BJ (cell line): ENCODE measurements around the gene RFLNA. TPM values are rescaled to one million over a fixed set of nuclear protein-coding genes. Genes with fewer than 3 reads are reported as not detected.

ENCODE experiments used
- CTCF ChIA-PET: fragments of 350-600 bp; formaldehyde crosslinking; extraction: SDS; loops from one replicate; lab custom pipeline; 2021; ENCODE audit warnings: antibody characterized with exemption, inconsistent platforms; lab: Yijun Ruan, JAX
- POLR2A ChIA-PET: fragments of 300-600 bp; sonication (Branson Sonifier 250); formaldehyde crosslinking; extraction: SDS; loops from one replicate; lab custom pipeline; 2021; ENCODE audit warnings: antibody characterized with exemption; lab: Charles Lee
- DNase-seq: peaks from one replicate; pipeline ENCODE4 v3.0.0-alpha.2; 2011; ENCODE audit warnings: low read depth
- H3K27me3 ChIP-seq: 2 replicates; pipeline ENCODE4 v1.6.0; 2011; ENCODE audit warnings: low read length; ENCODE audit not compliant: control insufficient read depth, insufficient read depth
- H3K36me3 ChIP-seq: 2 replicates; pipeline ENCODE4 v1.5.1; 2011; ENCODE audit warnings: low read length; ENCODE audit not compliant: control insufficient read depth, insufficient read depth
- H3K4me3 ChIP-seq: 2 replicates; pipeline ENCODE4 v1.5.1; 2011; ENCODE audit warnings: low read depth, mild to moderate bottlenecking, control low read depth, low read length
- polyA plus RNA-seq: library from polyadenylated mRNA; depleted of rRNA; stranded (reverse); fragments of >200 nt; gene quantifications from 2 replicates; pipeline ENCODE4 v1.2.3, GENCODE V29; 2011
- TF ChIP-seq, protein P1 (sequence below): IDR thresholded peaks from 2 replicates; pipeline ENCODE4 v1.5.1; 2011; ENCODE audit warnings: low read depth, mild to moderate bottlenecking, control low read depth, inconsistent platforms, low read length, moderate library complexity; ENCODE audit not compliant: insufficient read depth

Gene RFLNA
- polyA plus RNA-seq, 1 experiment = not detected

DNA sequence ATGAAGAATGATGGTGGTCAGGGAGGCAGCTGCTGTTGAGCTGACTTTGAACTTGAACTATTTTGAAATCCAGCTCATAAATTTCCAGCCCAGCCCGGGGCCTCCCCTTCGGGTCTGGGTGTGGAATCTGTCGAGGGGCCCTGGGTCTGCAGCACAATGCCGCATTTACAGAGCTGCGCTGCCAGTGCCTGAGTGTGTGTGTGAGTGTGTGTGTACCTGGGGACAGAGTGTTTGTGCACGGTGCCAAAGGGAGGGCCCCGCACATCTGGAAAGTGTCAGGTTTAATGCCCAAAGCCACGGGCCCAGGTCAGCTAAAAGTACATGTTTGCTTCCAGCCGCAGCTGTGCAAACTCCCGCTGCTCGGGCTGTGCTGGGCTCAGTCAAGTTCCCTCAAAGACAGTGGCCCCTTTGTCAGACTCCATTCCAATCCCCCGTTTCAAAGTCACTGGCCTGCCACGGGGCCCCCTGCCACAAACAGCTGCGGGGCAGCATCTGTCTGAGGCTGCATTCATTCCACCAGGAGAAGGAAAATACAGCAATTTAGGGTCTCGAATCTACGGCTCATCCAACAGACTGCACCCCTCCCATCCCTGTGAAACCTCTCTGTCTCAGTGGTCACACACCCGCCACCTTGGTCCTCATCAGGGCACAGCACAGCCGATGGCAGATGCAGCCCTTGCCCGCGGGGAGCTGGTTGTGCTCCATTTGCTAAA, 16.3 kb upstream of the RFLNA start:
- POLR2A ChIA-PET = interaction anchor here (0.9 to 1.0 kb wide), 2 partner anchors 11 to 16 kb away, joined by 3 read pairs; partner anchors contain the start of gene RFLNA
- peaks cover 10% of the 10 kb centered on the region for H3K27me3 ChIP-seq
- CTCF ChIA-PET = interaction anchor here (0.9 to 1.1 kb wide), 3 partner anchors 11 to 224 kb away, joined by 3 read pairs; no protein-coding TSS in a partner anchor
- H3K36me3 ChIP-seq = no peaks in the 10 kb centered on the region
- DNase-seq = no peak
- H3K4me3 ChIP-seq = no peak overlapping the region
- TF ChIP-seq, protein P1, sequence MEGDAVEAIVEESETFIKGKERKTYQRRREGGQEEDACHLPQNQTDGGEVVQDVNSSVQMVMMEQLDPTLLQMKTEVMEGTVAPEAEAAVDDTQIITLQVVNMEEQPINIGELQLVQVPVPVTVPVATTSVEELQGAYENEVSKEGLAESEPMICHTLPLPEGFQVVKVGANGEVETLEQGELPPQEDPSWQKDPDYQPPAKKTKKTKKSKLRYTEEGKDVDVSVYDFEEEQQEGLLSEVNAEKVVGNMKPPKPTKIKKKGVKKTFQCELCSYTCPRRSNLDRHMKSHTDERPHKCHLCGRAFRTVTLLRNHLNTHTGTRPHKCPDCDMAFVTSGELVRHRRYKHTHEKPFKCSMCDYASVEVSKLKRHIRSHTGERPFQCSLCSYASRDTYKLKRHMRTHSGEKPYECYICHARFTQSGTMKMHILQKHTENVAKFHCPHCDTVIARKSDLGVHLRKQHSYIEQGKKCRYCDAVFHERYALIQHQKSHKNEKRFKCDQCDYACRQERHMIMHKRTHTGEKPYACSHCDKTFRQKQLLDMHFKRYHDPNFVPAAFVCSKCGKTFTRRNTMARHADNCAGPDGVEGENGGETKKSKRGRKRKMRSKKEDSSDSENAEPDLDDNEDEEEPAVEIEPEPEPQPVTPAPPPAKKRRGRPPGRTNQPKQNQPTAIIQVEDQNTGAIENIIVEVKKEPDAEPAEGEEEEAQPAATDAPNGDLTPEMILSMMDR = no peak

GRCh38 chr12:124279315-124279714, 15.6 kb upstream of the RFLNA start:
- POLR2A ChIA-PET = no interaction called here

GRCh38 chr12:124279846-124280360, 15.0 kb upstream of the RFLNA start:
- Histone ChIP-seq H3K27me3 (peaks cover 13% of the 10 kb centered on the region), H3K36me3 (no peaks in the 10 kb centered on the region), H3K4me3 (no peak overlapping the region)
- ChIA-PET POLR2A (no interaction called here), CTCF (interaction anchor here (0.6 kb wide), 2 partner anchors 66 to 496 kb away, joined by 3 read pairs; no protein-coding TSS in a partner anchor)
- DNase-seq = no peak
- TF ChIP-seq, protein P1 = no peak

More at GRCh38 chr12:124279315-124279714, 15.6 kb upstream of the RFLNA start:
- H3K4me3 ChIP-seq = no peak overlapping the region
- CTCF ChIA-PET = interaction anchor here (0.6 kb wide), 1 partner anchor 496 kb away, joined by 3 read pairs; no protein-coding TSS in a partner anchor
- no peak for DNase-seq
- H3K27me3 ChIP-seq = peaks cover 11% of the 10 kb centered on the region
- H3K36me3 ChIP-seq = no peaks in the 10 kb centered on the region
- TF ChIP-seq, protein P1 = no peak

- peaks cover 13% of the 10 kb centered on the region for H3K27me3 ChIP-seq
- no peaks in the 10 kb centered on the region for H3K36me3 ChIP-seq
- ChIA-PET CTCF (interaction anchor here (0.8 kb wide), 2 partner anchors 8 to 227 kb away, joined by 3 to 4 read pairs; no protein-coding TSS in a partner anchor), POLR2A (no interaction called here)
- TF ChIP-seq, protein P1 = no peak
- no peak for DNase-seq
- H3K4me3 ChIP-seq = no peak overlapping the region
Observed at GRCh38 chr12:124281309-124281708, 13.6 kb upstream of the RFLNA start.

DNA sequence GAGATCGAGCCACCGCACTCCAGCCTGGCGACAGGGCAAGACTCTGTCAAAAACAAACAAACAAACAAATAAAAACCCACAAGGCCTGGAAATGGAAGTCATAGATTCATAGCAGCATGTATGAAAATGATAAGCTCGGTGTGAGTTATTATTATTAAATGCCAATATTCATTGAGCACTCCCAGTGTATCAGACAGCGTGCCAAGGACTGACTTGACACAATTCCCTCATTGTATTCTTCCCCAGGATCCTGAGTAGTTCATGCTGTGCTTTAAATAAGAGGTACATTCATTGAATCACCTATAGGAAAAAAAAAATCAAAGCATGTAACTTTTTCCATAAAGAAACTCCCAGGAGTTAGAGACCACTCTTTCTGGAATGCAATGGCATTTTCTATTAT, 12.6 kb upstream of the RFLNA start:
- POLR2A ChIA-PET = interaction anchor here (0.6 kb wide), 1 partner anchor 14 kb away, joined by 3 read pairs; no protein-coding TSS in a partner anchor
- H3K36me3 ChIP-seq = no peaks in the 10 kb centered on the region
- no peak overlapping the region for H3K4me3 ChIP-seq
- H3K27me3 ChIP-seq = peaks cover 13% of the 10 kb centered on the region
- DNase-seq = no peak
- TF ChIP-seq, protein P1 = no peak
- CTCF ChIA-PET = no interaction called here
